Subcutaneous adipose tissue (tissue), 4 donors: ENCODE data around the gene NYNRIN. TPM values are rescaled to one million over a fixed set of nuclear protein-coding genes. Genes with fewer than 3 reads are reported as not detected.

Experiments used
- CTCF ChIP-seq: fragments of 450-650 bp; IDR thresholded peaks from one replicate; pipeline ENCODE4 v1.5.1; 2016; ENCODE audit warnings: low read depth, mild to moderate bottlenecking, control low read depth, antibody characterized with exemption, moderate library complexity
- total RNA-seq, 4 donors: library from RNA; depleted of rRNA; stranded (reverse); fragments of >200 nt; gene quantifications; one replicate each; pipeline ENCODE4 v1.1.0, GENCODE V29; 2016

Gene NYNRIN
- total RNA-seq, 4 donors from 2014 or later: 4.7 to 14.5 (median 7.8) TPM

- no peak for TF ChIP-seq CTCF
Observed at GRCh38 chr14:24379907-24380730, 18.7 kb upstream of the NYNRIN start.

GRCh38 chr14:24381363-24382063 lies 17.3 kb upstream of the NYNRIN start:
- TF ChIP-seq CTCF: no peak

GRCh38 chr14:24382064-24382371 lies 16.8 kb upstream of the NYNRIN start:
- TF ChIP-seq CTCF: no peak

GRCh38 chr14:24384169-24384568 lies 14.6 kb upstream of the NYNRIN start:
- TF ChIP-seq CTCF: no peak

GRCh38 chr14:24385524-24385923 lies 13.3 kb upstream of the NYNRIN start:
- TF ChIP-seq CTCF: no peak

GRCh38 chr14:24387009-24387345 lies 11.8 kb upstream of the NYNRIN start:
- no peak for TF ChIP-seq CTCF

- no peak for TF ChIP-seq CTCF
Observed at GRCh38 chr14:24388474-24389179, 10.2 kb upstream of the NYNRIN start.
